ENCODE measurements around the gene DDO. TPM values are rescaled to one million over a fixed set of nuclear protein-coding genes. Genes with fewer than 3 reads are reported as not detected.

The DDO gene
- total and polyA plus RNA-seq, 2 of the 8 experiments (the other 6 are each of a cell fraction or from before 2014, with no cell fraction given) = not detected

GRCh38 chr6:110428153-110428552 is 12.8 kb upstream of the DDO start (continued):
- TF ChIP-seq CHD7 (IDR thresholded peaks at IDR 0.05; ENCODE audit: insufficient replicate concordance, low read length) (no peak), BACH1 (IDR thresholded peaks at IDR 0.05; ENCODE audit: low read length) (no peak), RXRA (IDR thresholded peaks at IDR 0.05; ENCODE audit: insufficient read depth, low read depth, low read length) (no peak), HDAC2 (IDR thresholded peaks at IDR 0.05; ENCODE audit: borderline replicate concordance in 1 of 2, low read depth in 2 of 2, low read length in 2 of 2) (no peak)
